HG02798 (cell line): ENCODE measurements around the gene PBX3.

Experiments
- ATAC-seq: cut with Tn5 transposase; IDR thresholded peaks from one replicate; pipeline ENCODE4 v1.9.1; 2021; ENCODE audit warnings: mild to moderate bottlenecking; ENCODE audit not compliant: unreplicated experiment, poor library complexity

Gene PBX3

GRCh38 chr9:126009047-126009446 lies 261.9 kb downstream of the PBX3 start:
- no peak for ATAC-seq

GRCh38 chr9:126014726-126015125 lies 267.6 kb downstream of the PBX3 start:
- no peak for ATAC-seq

GRCh38 chr9:126015424-126015823 lies 268.3 kb downstream of the PBX3 start:
- no peak for ATAC-seq

GRCh38 chr9:126016579-126017290 lies 269.6 kb downstream of the PBX3 start:
- no peak for ATAC-seq
